GM23338 (cell line): ENCODE data around the gene POU3F1. TPM values are rescaled to one million over a fixed set of nuclear protein-coding genes. Genes with fewer than 3 reads are reported as not detected.

Experiments used
- ATAC-seq: fragments of 200-7000 bp; cut with Tn5 transposase; 3 replicates; pipeline ENCODE4 v1.9.1; 2020
- DNase-seq: peaks from one replicate; pipeline ENCODE4 v3.0.0-alpha.2; 2015; ENCODE audit warnings: low spot score
- H2AFZ ChIP-seq: fragments of 200-600 bp; sonication (generic); 2 replicates; pipeline ENCODE4 v1.8.0; 2016; ENCODE audit warnings: antibody characterized with exemption, mild to moderate bottlenecking, moderate library complexity
- H3F3A ChIP-seq: fragments of 200-600 bp; sonication (generic); replicated peaks from 2 replicates; pipeline ENCODE4 v1.8.0; 2017; ENCODE audit warnings: antibody characterized with exemption, mixed run types, low read depth
- H3K27ac ChIP-seq: fragments of 200-600 bp; sonication (generic); 2 replicates; pipeline ENCODE4 v1.6.1; 2016; ENCODE audit warnings: low read depth
- H3K27me3 ChIP-seq: fragments of 200-600 bp; sonication (generic); 2 replicates; pipeline ENCODE4 v1.8.0; 2016; ENCODE audit warnings: mild to moderate bottlenecking, mixed run types, moderate library complexity; ENCODE audit not compliant: insufficient read depth
- H3K36me3 ChIP-seq: fragments of 200-600 bp; sonication (generic); 2 replicates; pipeline ENCODE4 v1.8.0; 2016; ENCODE audit warnings: mild to moderate bottlenecking; ENCODE audit not compliant: insufficient read depth
- H3K4me1 ChIP-seq: fragments of 200-600 bp; sonication (generic); 2 replicates; pipeline ENCODE4 v1.8.0; 2016; ENCODE audit warnings: mild to moderate bottlenecking, moderate library complexity; ENCODE audit not compliant: insufficient read depth
- H3K4me2 ChIP-seq: fragments of 200-600 bp; sonication (generic); 2 replicates; pipeline ENCODE4 v1.7.1; 2017; ENCODE audit warnings: mixed run types
- H3K4me3 ChIP-seq: fragments of 200-600 bp; sonication (generic); 2 replicates; pipeline ENCODE4 v1.6.1; 2016; ENCODE audit warnings: mixed run types
- H3K79me2 ChIP-seq: fragments of 200-600 bp; sonication (generic); replicated peaks from 2 replicates; pipeline ENCODE4 v1.8.0; 2017; ENCODE audit warnings: mild to moderate bottlenecking; ENCODE audit not compliant: insufficient read depth
- H3K9me2 ChIP-seq: fragments of 200-600 bp; sonication (generic); 2 replicates; pipeline ENCODE4 v1.8.0; 2017; ENCODE audit not compliant: insufficient read depth
- H4K20me1 ChIP-seq: fragments of 200-600 bp; sonication (generic); replicated peaks from 2 replicates; pipeline ENCODE4 v1.8.0; 2017; ENCODE audit warnings: mild to moderate bottlenecking; ENCODE audit not compliant: insufficient read depth
- H3K27ac Mint-ChIP-seq: 2 replicates; pipeline ENCODE4 v1.8.0; 2020; ENCODE audit warnings: inconsistent platforms, mild to moderate bottlenecking, moderate library complexity, mixed read lengths
- H3K27me3 Mint-ChIP-seq: 3 replicates; pipeline ENCODE4 v1.8.0; 2022; ENCODE audit warnings: low read depth, mild to moderate bottlenecking, moderate library complexity, mixed read lengths, inconsistent platforms; ENCODE audit not compliant: insufficient read depth, poor library complexity
- H3K36me3 Mint-ChIP-seq: 3 replicates; pipeline ENCODE4 v1.8.0; 2021; ENCODE audit warnings: low read depth, mild to moderate bottlenecking, inconsistent platforms, moderate library complexity, mixed read lengths
- H3K4me1 Mint-ChIP-seq: 3 replicates; pipeline ENCODE4 v1.8.0; 2020; ENCODE audit warnings: mild to moderate bottlenecking, inconsistent platforms, mixed read lengths
- H3K4me3 Mint-ChIP-seq: 3 replicates; pipeline ENCODE4 v1.8.0; 2021; ENCODE audit warnings: moderate library complexity, mild to moderate bottlenecking, inconsistent platforms, mixed read lengths
- H3K9me3 Mint-ChIP-seq: 3 replicates; pipeline ENCODE4 v1.8.0; 2020; ENCODE audit warnings: moderate library complexity, mild to moderate bottlenecking, inconsistent platforms, mixed read lengths
- CREB1 ChIP-seq: fragments of 250-450 bp; sonication (Bioruptor Pico); IDR thresholded peaks from 2 replicates; pipeline ENCODE4 v1.5.0; 2020; ENCODE audit warnings: low read depth, mild to moderate bottlenecking, moderate library complexity
- EZH2 ChIP-seq: fragments of 200-600 bp; sonication (generic); IDR thresholded peaks from one replicate; pipeline ENCODE4 v1.8.0; 2017; ENCODE audit warnings: antibody characterized with exemption, mild to moderate bottlenecking, low read depth; ENCODE audit not compliant: unreplicated experiment
- NANOG ChIP-seq: IDR thresholded peaks from 2 replicates; pipeline ENCODE4 v1.6.1; 2016; ENCODE audit warnings: antibody characterized with exemption, borderline replicate concordance
- POLR2AphosphoS5 ChIP-seq: IDR thresholded peaks from 2 replicates; pipeline ENCODE4 v1.6.1; 2016; ENCODE audit warnings: antibody characterized with exemption, low read depth
- STAT1 ChIP-seq: IDR thresholded peaks from one replicate; pipeline ENCODE4 v1.6.1; 2016; ENCODE audit warnings: antibody characterized with exemption; ENCODE audit not compliant: unreplicated experiment
- ZNF114 ChIP-seq: fragments of 250-450 bp; sonication (Bioruptor Pico); IDR thresholded peaks from 2 replicates; pipeline ENCODE4 v1.5.0; 2020; ENCODE audit warnings: mild to moderate bottlenecking, moderate library complexity
- ZNF331 ChIP-seq: fragments of 250-450 bp; sonication (Bioruptor Pico); IDR thresholded peaks from 2 replicates; pipeline ENCODE4 v1.5.0; 2020; ENCODE audit warnings: low read depth, mild to moderate bottlenecking, moderate library complexity
- polyA plus RNA-seq: library from polyadenylated mRNA; unstranded; fragments of >200 nt; fragmentation: Nextera tagmentation; extraction: Ambion mirVana; gene quantifications from 2 replicates; pipeline ENCODE4 v1.2.1, GENCODE V29; 2016
- total RNA-seq: library from RNA; depleted of rRNA; stranded (reverse); fragments of >200 nt; shearing (Covaris generic); gene quantifications from 2 replicates; pipeline ENCODE4 v1.2.3, GENCODE V29; 2014
- TF ChIP-seq, protein P1 (sequence below), 2 experiments: fragments of 200-600 bp in 1 of 2; sonication (generic) in 1 of 2; conservative IDR thresholded peaks; 2 replicates each; pipeline versions ENCODE4 v1.5.1 to v1.6.1; 2016 to 2017; ENCODE audit warnings: antibody characterized with exemption in 2 of 2, low read depth in 2 of 2, mild to moderate bottlenecking in 2 of 2, moderate library complexity in 1 of 2
- TF ChIP-seq, protein P2 (sequence below): fragments of 250-450 bp; sonication (Bioruptor Pico); IDR thresholded peaks from 2 replicates; pipeline ENCODE4 v1.5.0; 2020; ENCODE audit warnings: mild to moderate bottlenecking, moderate library complexity
- TF ChIP-seq, protein P3 (sequence below): IDR thresholded peaks from 2 replicates; pipeline ENCODE4 v1.6.1; 2016; ENCODE audit warnings: antibody characterized with exemption

Gene POU3F1
- total and polyA plus RNA-seq, 2 experiments from 2014 or later: 3.6 to 11.5 TPM

DNA sequence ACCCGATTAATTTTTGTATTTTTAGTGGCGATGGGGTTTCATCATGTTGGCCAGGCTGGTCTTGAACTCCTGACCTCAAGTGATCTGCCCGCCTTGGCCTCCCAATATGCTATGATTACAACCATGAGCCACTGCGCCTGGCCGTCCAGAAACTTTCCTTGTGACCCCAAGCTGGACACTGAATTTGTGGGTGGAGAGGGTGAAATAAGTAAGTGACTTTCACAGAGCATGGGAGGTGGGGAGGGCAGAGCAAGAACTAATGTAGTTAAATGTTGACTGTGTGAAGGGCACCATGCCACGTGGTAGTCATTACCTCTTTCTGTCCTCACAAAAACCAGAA is 36.8 kb downstream of the POU3F1 start:
- no peak overlapping the region for H2AFZ ChIP-seq
- no peaks in the 10 kb centered on the region; the same call in 1 of the 2 replicates for H3K9me2 ChIP-seq
- H3K4me1 Mint-ChIP-seq: peaks cover 27% of the 10 kb centered on the region
- DNase-seq (no peak), ATAC-seq (no peak)
- H3K27ac ChIP-seq: peak overlapping the region; percentile 29; the same call in 1 of the 2 replicates
- peaks cover 4% of the 10 kb centered on the region; the same call in 2 of the 3 replicates for H3K9me3 Mint-ChIP-seq
- H3K4me1 ChIP-seq: peaks cover 25% of the 10 kb centered on the region
- peaks cover 15% of the 10 kb centered on the region for H4K20me1 ChIP-seq
- H3K27ac Mint-ChIP-seq: no peak overlapping the region
- H3F3A ChIP-seq: peaks cover 21% of the 10 kb centered on the region
- H3K4me3 ChIP-seq: no peak overlapping the region
- H3K4me2 ChIP-seq: no peak overlapping the region
- H3K27me3 ChIP-seq: no peaks in the 10 kb centered on the region
- peaks cover 22% of the 10 kb centered on the region for H3K79me2 ChIP-seq
- H3K4me3 Mint-ChIP-seq: no peak overlapping the region
- H3K27me3 Mint-ChIP-seq: peaks cover 26% of the 10 kb centered on the region
- TF ChIP-seq STAT1: no peak
- no peak for TF ChIP-seq CREB1 (CRISPR knock-in tag)
- TF ChIP-seq, protein P1, sequence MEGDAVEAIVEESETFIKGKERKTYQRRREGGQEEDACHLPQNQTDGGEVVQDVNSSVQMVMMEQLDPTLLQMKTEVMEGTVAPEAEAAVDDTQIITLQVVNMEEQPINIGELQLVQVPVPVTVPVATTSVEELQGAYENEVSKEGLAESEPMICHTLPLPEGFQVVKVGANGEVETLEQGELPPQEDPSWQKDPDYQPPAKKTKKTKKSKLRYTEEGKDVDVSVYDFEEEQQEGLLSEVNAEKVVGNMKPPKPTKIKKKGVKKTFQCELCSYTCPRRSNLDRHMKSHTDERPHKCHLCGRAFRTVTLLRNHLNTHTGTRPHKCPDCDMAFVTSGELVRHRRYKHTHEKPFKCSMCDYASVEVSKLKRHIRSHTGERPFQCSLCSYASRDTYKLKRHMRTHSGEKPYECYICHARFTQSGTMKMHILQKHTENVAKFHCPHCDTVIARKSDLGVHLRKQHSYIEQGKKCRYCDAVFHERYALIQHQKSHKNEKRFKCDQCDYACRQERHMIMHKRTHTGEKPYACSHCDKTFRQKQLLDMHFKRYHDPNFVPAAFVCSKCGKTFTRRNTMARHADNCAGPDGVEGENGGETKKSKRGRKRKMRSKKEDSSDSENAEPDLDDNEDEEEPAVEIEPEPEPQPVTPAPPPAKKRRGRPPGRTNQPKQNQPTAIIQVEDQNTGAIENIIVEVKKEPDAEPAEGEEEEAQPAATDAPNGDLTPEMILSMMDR (conservative IDR thresholded peaks at IDR 0.05; ENCODE audit: low read depth in 2 of 2): no peak
- TF ChIP-seq ZNF331 (CRISPR knock-in tag): no peak
- TF ChIP-seq POLR2AphosphoS5: no peak
- TF ChIP-seq EZH2: no peak
- no peak for TF ChIP-seq ZNF114 (CRISPR knock-in tag)
- peaks cover 13% of the 10 kb centered on the region for H3K36me3 Mint-ChIP-seq
- no peaks in the 10 kb centered on the region for H3K36me3 ChIP-seq

DNA sequence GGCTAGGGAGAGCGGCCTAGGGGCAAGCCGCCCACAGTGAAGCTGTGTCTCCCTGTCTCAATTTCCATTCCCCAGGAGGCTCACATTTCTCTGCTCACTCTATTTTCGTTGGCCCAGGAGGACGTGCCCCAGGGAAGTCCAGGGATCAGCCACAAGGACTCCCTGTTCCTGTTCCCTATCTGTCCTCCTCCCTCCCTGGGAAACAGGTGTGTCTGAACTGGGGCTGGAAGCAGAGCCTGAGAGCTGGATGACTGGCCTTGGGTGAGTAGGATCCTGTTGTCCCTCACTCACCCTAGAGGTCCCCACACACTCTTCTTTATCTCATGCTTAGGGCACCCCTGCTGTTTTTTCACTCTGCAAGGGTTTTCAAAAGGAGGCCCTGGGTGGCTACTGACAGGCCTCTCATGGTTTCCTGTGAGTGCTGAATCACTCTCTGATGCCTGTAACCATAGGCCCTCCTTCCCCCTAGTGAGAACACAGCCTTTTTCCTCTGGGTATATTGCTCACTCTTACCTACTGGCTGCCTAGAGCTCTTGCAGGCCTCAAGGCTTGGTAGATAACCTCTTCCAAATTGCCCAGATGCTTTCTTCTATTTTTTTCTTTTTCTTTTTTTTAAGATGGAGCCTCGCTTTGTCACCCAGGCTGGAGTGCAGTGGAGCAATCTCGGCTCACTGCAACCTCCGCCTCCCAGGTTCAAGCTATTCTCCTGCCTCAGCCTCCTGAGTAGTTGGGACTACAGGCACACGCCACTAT is 37.3 kb downstream of the POU3F1 start:
- Histone ChIP-seq H3F3A (peaks cover 20% of the 10 kb centered on the region), H4K20me1 (peaks cover 11% of the 10 kb centered on the region), H3K4me2 (no peak overlapping the region), H3K79me2 (peaks cover 22% of the 10 kb centered on the region), H2AFZ (peak overlapping the region; percentile 61; the same call in 1 of the 2 replicates), H3K27ac (peak overlapping the region; percentile 29), H3K36me3 (no peaks in the 10 kb centered on the region), H3K9me2 (no peaks in the 10 kb centered on the region; the same call in 1 of the 2 replicates), H3K4me1 (peaks cover 27% of the 10 kb centered on the region), H3K4me3 (no peak overlapping the region), H3K27me3 (no peaks in the 10 kb centered on the region)
- DNase-seq (peak; percentile 46), ATAC-seq (peak; percentile 9)
- Mint-ChIP-seq H3K27me3 (peaks cover 31% of the 10 kb centered on the region), H3K4me1 (peaks cover 32% of the 10 kb centered on the region), H3K4me3 (no peak overlapping the region), H3K27ac (peak overlapping the region; percentile 68), H3K36me3 (peaks cover 13% of the 10 kb centered on the region), H3K9me3 (peaks cover 4% of the 10 kb centered on the region; the same call in 2 of the 3 replicates)
- TF ChIP-seq, protein P2, sequence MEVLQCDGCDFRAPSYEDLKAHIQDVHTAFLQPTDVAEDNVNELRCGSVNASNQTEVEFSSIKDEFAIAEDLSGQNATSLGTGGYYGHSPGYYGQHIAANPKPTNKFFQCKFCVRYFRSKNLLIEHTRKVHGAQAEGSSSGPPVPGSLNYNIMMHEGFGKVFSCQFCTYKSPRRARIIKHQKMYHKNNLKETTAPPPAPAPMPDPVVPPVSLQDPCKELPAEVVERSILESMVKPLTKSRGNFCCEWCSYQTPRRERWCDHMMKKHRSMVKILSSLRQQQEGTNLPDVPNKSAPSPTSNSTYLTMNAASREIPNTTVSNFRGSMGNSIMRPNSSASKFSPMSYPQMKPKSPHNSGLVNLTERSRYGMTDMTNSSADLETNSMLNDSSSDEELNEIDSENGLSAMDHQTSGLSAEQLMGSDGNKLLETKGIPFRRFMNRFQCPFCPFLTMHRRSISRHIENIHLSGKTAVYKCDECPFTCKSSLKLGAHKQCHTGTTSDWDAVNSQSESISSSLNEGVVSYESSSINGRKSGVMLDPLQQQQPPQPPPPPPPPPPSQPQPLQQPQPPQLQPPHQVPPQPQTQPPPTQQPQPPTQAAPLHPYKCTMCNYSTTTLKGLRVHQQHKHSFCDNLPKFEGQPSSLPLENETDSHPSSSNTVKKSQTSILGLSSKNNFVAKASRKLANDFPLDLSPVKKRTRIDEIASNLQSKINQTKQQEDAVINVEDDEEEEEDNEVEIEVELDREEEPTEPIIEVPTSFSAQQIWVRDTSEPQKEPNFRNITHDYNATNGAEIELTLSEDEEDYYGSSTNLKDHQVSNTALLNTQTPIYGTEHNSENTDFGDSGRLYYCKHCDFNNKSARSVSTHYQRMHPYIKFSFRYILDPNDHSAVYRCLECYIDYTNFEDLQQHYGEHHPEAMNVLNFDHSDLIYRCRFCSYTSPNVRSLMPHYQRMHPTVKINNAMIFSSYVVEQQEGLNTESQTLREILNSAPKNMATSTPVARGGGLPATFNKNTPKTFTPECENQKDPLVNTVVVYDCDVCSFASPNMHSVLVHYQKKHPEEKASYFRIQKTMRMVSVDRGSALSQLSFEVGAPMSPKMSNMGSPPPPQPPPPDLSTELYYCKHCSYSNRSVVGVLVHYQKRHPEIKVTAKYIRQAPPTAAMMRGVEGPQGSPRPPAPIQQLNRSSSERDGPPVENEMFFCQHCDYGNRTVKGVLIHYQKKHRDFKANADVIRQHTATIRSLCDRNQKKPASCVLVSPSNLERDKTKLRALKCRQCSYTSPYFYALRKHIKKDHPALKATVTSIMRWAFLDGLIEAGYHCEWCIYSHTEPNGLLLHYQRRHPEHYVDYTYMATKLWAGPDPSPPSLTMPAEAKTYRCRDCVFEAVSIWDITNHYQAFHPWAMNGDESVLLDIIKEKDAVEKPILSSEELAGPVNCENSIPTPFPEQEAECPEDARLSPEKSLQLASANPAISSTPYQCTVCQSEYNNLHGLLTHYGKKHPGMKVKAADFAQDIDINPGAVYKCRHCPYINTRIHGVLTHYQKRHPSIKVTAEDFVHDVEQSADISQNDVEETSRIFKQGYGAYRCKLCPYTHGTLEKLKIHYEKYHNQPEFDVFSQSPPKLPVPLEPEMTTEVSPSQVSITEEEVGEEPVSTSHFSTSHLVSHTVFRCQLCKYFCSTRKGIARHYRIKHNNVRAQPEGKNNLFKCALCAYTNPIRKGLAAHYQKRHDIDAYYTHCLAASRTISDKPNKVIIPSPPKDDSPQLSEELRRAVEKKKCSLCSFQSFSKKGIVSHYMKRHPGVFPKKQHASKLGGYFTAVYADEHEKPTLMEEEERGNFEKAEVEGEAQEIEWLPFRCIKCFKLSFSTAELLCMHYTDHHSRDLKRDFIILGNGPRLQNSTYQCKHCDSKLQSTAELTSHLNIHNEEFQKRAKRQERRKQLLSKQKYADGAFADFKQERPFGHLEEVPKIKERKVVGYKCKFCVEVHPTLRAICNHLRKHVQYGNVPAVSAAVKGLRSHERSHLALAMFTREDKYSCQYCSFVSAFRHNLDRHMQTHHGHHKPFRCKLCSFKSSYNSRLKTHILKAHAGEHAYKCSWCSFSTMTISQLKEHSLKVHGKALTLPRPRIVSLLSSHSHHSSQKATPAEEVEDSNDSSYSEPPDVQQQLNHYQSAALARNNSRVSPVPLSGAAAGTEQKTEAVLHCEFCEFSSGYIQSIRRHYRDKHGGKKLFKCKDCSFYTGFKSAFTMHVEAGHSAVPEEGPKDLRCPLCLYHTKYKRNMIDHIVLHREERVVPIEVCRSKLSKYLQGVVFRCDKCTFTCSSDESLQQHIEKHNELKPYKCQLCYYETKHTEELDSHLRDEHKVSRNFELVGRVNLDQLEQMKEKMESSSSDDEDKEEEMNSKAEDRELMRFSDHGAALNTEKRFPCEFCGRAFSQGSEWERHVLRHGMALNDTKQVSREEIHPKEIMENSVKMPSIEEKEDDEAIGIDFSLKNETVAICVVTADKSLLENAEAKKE: no peak
- TF ChIP-seq STAT1 (no peak), POLR2AphosphoS5 (no peak), NANOG (no peak), ZNF331 (CRISPR knock-in tag) (no peak), EZH2 (no peak)
- TF ChIP-seq, protein P3, sequence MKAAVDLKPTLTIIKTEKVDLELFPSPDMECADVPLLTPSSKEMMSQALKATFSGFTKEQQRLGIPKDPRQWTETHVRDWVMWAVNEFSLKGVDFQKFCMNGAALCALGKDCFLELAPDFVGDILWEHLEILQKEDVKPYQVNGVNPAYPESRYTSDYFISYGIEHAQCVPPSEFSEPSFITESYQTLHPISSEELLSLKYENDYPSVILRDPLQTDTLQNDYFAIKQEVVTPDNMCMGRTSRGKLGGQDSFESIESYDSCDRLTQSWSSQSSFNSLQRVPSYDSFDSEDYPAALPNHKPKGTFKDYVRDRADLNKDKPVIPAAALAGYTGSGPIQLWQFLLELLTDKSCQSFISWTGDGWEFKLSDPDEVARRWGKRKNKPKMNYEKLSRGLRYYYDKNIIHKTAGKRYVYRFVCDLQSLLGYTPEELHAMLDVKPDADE: no peak
